ENCODE measurements around the gene PTPRD.

DNA sequence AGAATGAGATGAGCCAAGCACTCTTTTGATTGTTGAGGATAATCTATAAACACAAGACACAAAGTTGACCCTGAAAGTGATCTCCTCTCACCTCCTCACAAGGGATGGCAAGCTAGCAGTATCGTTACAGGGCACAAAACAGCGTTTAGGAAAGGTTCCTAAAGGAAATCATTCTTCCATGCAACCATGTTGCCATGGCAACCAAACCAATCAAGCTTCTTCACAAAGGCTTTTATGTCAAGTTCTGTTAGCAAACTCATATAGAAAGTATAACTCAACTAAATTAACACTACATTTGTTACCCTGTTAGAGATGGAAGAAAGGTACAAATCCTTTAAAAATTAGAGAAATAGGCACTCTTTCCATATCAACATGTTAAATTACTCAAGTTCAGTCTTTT, 1796.4 kb downstream of the PTPRD start:
- TF ChIP-seq, protein P1, sequence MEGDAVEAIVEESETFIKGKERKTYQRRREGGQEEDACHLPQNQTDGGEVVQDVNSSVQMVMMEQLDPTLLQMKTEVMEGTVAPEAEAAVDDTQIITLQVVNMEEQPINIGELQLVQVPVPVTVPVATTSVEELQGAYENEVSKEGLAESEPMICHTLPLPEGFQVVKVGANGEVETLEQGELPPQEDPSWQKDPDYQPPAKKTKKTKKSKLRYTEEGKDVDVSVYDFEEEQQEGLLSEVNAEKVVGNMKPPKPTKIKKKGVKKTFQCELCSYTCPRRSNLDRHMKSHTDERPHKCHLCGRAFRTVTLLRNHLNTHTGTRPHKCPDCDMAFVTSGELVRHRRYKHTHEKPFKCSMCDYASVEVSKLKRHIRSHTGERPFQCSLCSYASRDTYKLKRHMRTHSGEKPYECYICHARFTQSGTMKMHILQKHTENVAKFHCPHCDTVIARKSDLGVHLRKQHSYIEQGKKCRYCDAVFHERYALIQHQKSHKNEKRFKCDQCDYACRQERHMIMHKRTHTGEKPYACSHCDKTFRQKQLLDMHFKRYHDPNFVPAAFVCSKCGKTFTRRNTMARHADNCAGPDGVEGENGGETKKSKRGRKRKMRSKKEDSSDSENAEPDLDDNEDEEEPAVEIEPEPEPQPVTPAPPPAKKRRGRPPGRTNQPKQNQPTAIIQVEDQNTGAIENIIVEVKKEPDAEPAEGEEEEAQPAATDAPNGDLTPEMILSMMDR (IDR thresholded peaks at IDR 0.05; ENCODE audit: low read depth, low read length, poor library complexity, severe bottlenecking), result no peak
- no peak for TF ChIP-seq EZH2phosphoT487 (IDR thresholded peaks at IDR 0.05; ENCODE audit: borderline replicate concordance, low read length)

Data from DOHH2 (cell line).